Measurements from ENCODE around the gene TRIM25.

The TRIM25 gene

GRCh38 chr17:56937687-56938086 is 23.8 kb upstream of the TRIM25 start:
- H3K27ac ChIP-seq (ENCODE audit: low read depth, low read length), result no peak overlapping the region
- H3K4me3 ChIP-seq (ENCODE audit: insufficient read depth, low read length, poor library complexity, severe bottlenecking), result no peak overlapping the region
- H3K36me3 ChIP-seq (ENCODE audit: low read length), result peaks cover 3% of the 10 kb centered on the region; the same call in 1 of the 2 replicates
- H3K79me2 ChIP-seq (ENCODE audit: insufficient read depth, low read length), result no peaks in the 10 kb centered on the region
- no peak overlapping the region for H3K4me2 ChIP-seq (ENCODE audit: low read depth, low read length, poor library complexity, severe bottlenecking)
- H3K9me3 ChIP-seq (ENCODE audit: insufficient read depth, low read length), result no peaks in the 10 kb centered on the region
- H3K27me3 ChIP-seq (ENCODE audit: low read length), result no peaks in the 10 kb centered on the region
- no peaks in the 10 kb centered on the region for H3F3A ChIP-seq (ENCODE audit: insufficient read depth)
- no peak overlapping the region for H2AFZ ChIP-seq (ENCODE audit: low read depth, low read length, severe bottlenecking)
- no peaks in the 10 kb centered on the region for H4K20me1 ChIP-seq (ENCODE audit: low read depth, low read length)
- H3K9me2 ChIP-seq (replicated peaks; ENCODE audit: insufficient read depth, low read length), result no peaks in the 10 kb centered on the region
- no peak overlapping the region for H3K9ac ChIP-seq (ENCODE audit: low read length)
- no peak for TF ChIP-seq EZH2phosphoT487 (conservative IDR thresholded peaks at IDR 0.05; ENCODE audit: low read length)
- TF ChIP-seq CTCF (IDR thresholded peaks at IDR 0.05; ENCODE audit: insufficient read depth, low read length, poor library complexity, severe bottlenecking), result no peak

- H2AFZ ChIP-seq (ENCODE audit: low read depth, low read length, severe bottlenecking), result no peak overlapping the region
- no peak overlapping the region for H3K9ac ChIP-seq (ENCODE audit: low read length)
- no peaks in the 10 kb centered on the region for H3K27me3 ChIP-seq (ENCODE audit: low read length)
- no peak overlapping the region for H3K4me3 ChIP-seq (ENCODE audit: insufficient read depth, low read length, poor library complexity, severe bottlenecking)
- no peak overlapping the region for H3K4me2 ChIP-seq (ENCODE audit: low read depth, low read length, poor library complexity, severe bottlenecking)
- no peaks in the 10 kb centered on the region for H3K9me2 ChIP-seq (replicated peaks; ENCODE audit: insufficient read depth, low read length)
- H3F3A ChIP-seq (ENCODE audit: insufficient read depth), result no peaks in the 10 kb centered on the region
- no peaks in the 10 kb centered on the region for H4K20me1 ChIP-seq (ENCODE audit: low read depth, low read length)
- TF ChIP-seq CTCF (IDR thresholded peaks at IDR 0.05; ENCODE audit: insufficient read depth, low read length, poor library complexity, severe bottlenecking) (no peak), EZH2phosphoT487 (conservative IDR thresholded peaks at IDR 0.05; ENCODE audit: low read length) (no peak)
- peaks cover 3% of the 10 kb centered on the region; the same call in 1 of the 2 replicates for H3K36me3 ChIP-seq (ENCODE audit: low read length)
- no peaks in the 10 kb centered on the region for H3K79me2 ChIP-seq (ENCODE audit: insufficient read depth, low read length)
- H3K9me3 ChIP-seq (ENCODE audit: insufficient read depth, low read length), result no peaks in the 10 kb centered on the region
- no peak overlapping the region for H3K27ac ChIP-seq (ENCODE audit: low read depth, low read length)
These were observed 23.0 kb upstream of the TRIM25 start for GRCh38 chr17:56936697-56937322.

- H3K36me3 ChIP-seq (ENCODE audit: low read length), result peaks cover 3% of the 10 kb centered on the region
- H3K4me2 ChIP-seq (ENCODE audit: low read depth, low read length, poor library complexity, severe bottlenecking), result no peak overlapping the region
- H3F3A ChIP-seq (ENCODE audit: insufficient read depth), result no peaks in the 10 kb centered on the region
- no peaks in the 10 kb centered on the region for H3K79me2 ChIP-seq (ENCODE audit: insufficient read depth, low read length)
- H3K4me3 ChIP-seq (ENCODE audit: insufficient read depth, low read length, poor library complexity, severe bottlenecking), result no peak overlapping the region
- no peak overlapping the region for H3K9ac ChIP-seq (ENCODE audit: low read length)
- H3K9me3 ChIP-seq (ENCODE audit: insufficient read depth, low read length), result peaks cover 8% of the 10 kb centered on the region; the same call in 1 of the 2 replicates
- no peak overlapping the region for H2AFZ ChIP-seq (ENCODE audit: low read depth, low read length, severe bottlenecking)
- no peaks in the 10 kb centered on the region for H4K20me1 ChIP-seq (ENCODE audit: low read depth, low read length)
- TF ChIP-seq CTCF (IDR thresholded peaks at IDR 0.05; ENCODE audit: insufficient read depth, low read length, poor library complexity, severe bottlenecking) (no peak), EZH2phosphoT487 (conservative IDR thresholded peaks at IDR 0.05; ENCODE audit: low read length) (no peak)
- H3K27me3 ChIP-seq (ENCODE audit: low read length), result no peaks in the 10 kb centered on the region
- no peak overlapping the region for H3K27ac ChIP-seq (ENCODE audit: low read depth, low read length)
- H3K9me2 ChIP-seq (replicated peaks; ENCODE audit: insufficient read depth, low read length), result no peaks in the 10 kb centered on the region
These were observed 21.6 kb upstream of the TRIM25 start for GRCh38 chr17:56935461-56935860.
